ENCODE measurements around the gene NME7.

DNA sequence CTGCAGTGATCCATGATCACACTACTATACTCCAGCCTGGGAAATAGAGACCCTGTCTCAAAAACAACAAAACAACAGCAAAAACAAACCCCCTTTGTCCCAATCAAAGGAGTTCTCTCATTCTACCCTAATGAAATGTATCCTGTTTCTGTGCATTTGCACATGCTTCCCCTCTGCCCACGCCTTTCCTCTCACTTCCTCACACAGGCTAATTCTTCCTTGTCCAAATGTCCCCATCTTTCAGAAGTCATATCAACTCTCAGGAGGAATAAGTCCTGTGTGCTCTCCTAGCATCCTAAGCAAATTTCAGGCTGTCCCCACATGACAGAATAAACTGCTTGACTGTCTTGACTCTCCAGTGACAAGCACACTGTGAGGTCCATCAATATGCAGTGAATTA, 269.2 kb downstream of the NME7 start:
- TF ChIP-seq, protein P1, sequence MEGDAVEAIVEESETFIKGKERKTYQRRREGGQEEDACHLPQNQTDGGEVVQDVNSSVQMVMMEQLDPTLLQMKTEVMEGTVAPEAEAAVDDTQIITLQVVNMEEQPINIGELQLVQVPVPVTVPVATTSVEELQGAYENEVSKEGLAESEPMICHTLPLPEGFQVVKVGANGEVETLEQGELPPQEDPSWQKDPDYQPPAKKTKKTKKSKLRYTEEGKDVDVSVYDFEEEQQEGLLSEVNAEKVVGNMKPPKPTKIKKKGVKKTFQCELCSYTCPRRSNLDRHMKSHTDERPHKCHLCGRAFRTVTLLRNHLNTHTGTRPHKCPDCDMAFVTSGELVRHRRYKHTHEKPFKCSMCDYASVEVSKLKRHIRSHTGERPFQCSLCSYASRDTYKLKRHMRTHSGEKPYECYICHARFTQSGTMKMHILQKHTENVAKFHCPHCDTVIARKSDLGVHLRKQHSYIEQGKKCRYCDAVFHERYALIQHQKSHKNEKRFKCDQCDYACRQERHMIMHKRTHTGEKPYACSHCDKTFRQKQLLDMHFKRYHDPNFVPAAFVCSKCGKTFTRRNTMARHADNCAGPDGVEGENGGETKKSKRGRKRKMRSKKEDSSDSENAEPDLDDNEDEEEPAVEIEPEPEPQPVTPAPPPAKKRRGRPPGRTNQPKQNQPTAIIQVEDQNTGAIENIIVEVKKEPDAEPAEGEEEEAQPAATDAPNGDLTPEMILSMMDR (IDR thresholded peaks at IDR 0.05), result no peak
- no peak for TF ChIP-seq EZH2phosphoT487 (IDR thresholded peaks at IDR 0.05)
- no peak for TF ChIP-seq EZH2 (IDR thresholded peaks at IDR 0.05)
